Ishikawa (cell line): ENCODE measurements around the gene USPL1.

Source experiments
- CEBPB ChIP-seq: IDR thresholded peaks from 2 replicates; pipeline ENCODE4 v1.6.1; 2012
- CREB1 ChIP-seq: IDR thresholded peaks from 2 replicates; pipeline ENCODE4 v1.6.1; 2012; ENCODE audit warnings: low read depth
- EGR1 ChIP-seq: IDR thresholded peaks from 2 replicates; pipeline ENCODE4 v1.6.1; 2012
- EP300 ChIP-seq: IDR thresholded peaks from 2 replicates; pipeline ENCODE4 v1.6.1; 2012; ENCODE audit warnings: borderline replicate concordance
- FOXM1 ChIP-seq: IDR thresholded peaks from 2 replicates; pipeline ENCODE4 v1.6.1; 2012; ENCODE audit warnings: low read depth, borderline replicate concordance
- MAX ChIP-seq: IDR thresholded peaks from 2 replicates; pipeline ENCODE4 v1.6.1; 2012
- NFIC ChIP-seq: IDR thresholded peaks from 2 replicates; pipeline ENCODE4 v1.6.1; 2012
- RAD21 ChIP-seq: IDR thresholded peaks from 2 replicates; pipeline ENCODE4 v1.6.1; 2012; ENCODE audit warnings: low read depth
- REST ChIP-seq: IDR thresholded peaks from 2 replicates; pipeline ENCODE4 v1.6.1; 2012; ENCODE audit warnings: low read depth, mild to moderate bottlenecking
- TAF1 ChIP-seq: IDR thresholded peaks from 2 replicates; pipeline ENCODE4 v1.6.1; 2012; ENCODE audit warnings: low read depth, mild to moderate bottlenecking
- TCF12 ChIP-seq: IDR thresholded peaks from 2 replicates; pipeline ENCODE4 v1.6.1; 2012; ENCODE audit warnings: low read depth
- TEAD4 ChIP-seq: IDR thresholded peaks from 2 replicates; pipeline ENCODE4 v1.6.1; 2012
- USF1 ChIP-seq: IDR thresholded peaks from 2 replicates; pipeline ENCODE4 v1.6.1; 2012
- YY1 ChIP-seq: IDR thresholded peaks from 2 replicates; pipeline ENCODE4 v1.6.1; 2012; ENCODE audit warnings: low read depth
- ZBTB7A ChIP-seq: IDR thresholded peaks from 2 replicates; pipeline ENCODE4 v1.6.1; 2012; ENCODE audit warnings: low read depth

USPL1 gene

GRCh38 chr13:30697996-30698401 is 80.3 kb downstream of the USPL1 start:
- TF ChIP-seq TCF12 = no peak
- TF ChIP-seq YY1 = no peak
- no peak for TF ChIP-seq EGR1
- no peak for TF ChIP-seq MAX
- TF ChIP-seq EP300 = no peak
- no peak for TF ChIP-seq REST
- no peak for TF ChIP-seq RAD21

- no peak for TF ChIP-seq YY1
- TF ChIP-seq TCF12 = no peak
- TF ChIP-seq ZBTB7A = no peak
- no peak for TF ChIP-seq MAX
- TF ChIP-seq TAF1 = no peak
- no peak for TF ChIP-seq EP300
- TF ChIP-seq TEAD4 = no peak
Observed at GRCh38 chr13:30698488-30699005, 80.8 kb downstream of the USPL1 start.

GRCh38 chr13:30700364-30700763 is 82.6 kb downstream of the USPL1 start:
- TF ChIP-seq TEAD4 (no peak), YY1 (no peak), CEBPB (no peak), FOXM1 (no peak), CREB1 (no peak), EP300 (no peak), TCF12 (no peak)

- TF ChIP-seq TEAD4 (no peak), EGR1 (no peak), TCF12 (no peak), CEBPB (no peak), EP300 (no peak)
Observed at GRCh38 chr13:30702006-30702405, 84.3 kb downstream of the USPL1 start.

- TF ChIP-seq YY1 (no peak), CEBPB (no peak), MAX (no peak), RAD21 (no peak), TCF12 (no peak), REST (no peak), TEAD4 (no peak), EGR1 (no peak), EP300 (no peak), TAF1 (no peak), USF1 (no peak), CREB1 (no peak), NFIC (no peak), ZBTB7A (no peak), FOXM1 (no peak)
Observed at GRCh38 chr13:30704596-30704995, 86.9 kb downstream of the USPL1 start.

GRCh38 chr13:30705680-30706079 is 88.0 kb downstream of the USPL1 start:
- TF ChIP-seq FOXM1 (no peak), USF1 (no peak), EGR1 (no peak), TEAD4 (no peak), YY1 (no peak), TAF1 (no peak), TCF12 (no peak)

- TF ChIP-seq YY1 (no peak), FOXM1 (no peak), ZBTB7A (no peak), TAF1 (no peak), EGR1 (no peak), MAX (no peak), USF1 (no peak), REST (no peak), TEAD4 (no peak), EP300 (no peak)
Observed at GRCh38 chr13:30708541-30708940, 90.8 kb downstream of the USPL1 start.
